Mesendoderm (in vitro differentiated cells): ENCODE results near the gene KIF2C.
"Not testable (repeated sequence)": the region's sequence is repeated elsewhere in the genome, so short reads cannot be mapped to it uniquely, and the experiment has no call there.

Experiments used
- DNase-seq: peaks from one replicate; pipeline ENCODE4 v3.0.0; 2013
- H2AK5ac ChIP-seq: 2 replicates; pipeline ENCODE4 v1.6.1; 2013; ENCODE audit warnings: low read length, inconsistent platforms
- H2BK120ac ChIP-seq: 2 replicates; pipeline ENCODE4 v1.6.1; 2013; ENCODE audit warnings: low read depth, mild to moderate bottlenecking, low read length, moderate library complexity, mixed read lengths
- H2BK15ac ChIP-seq: replicated peaks from 2 replicates; pipeline ENCODE4 v1.6.1; 2013; ENCODE audit warnings: low read depth, mild to moderate bottlenecking, moderate library complexity
- H2BK5ac ChIP-seq: 2 replicates; pipeline ENCODE4 v1.6.1; 2013; ENCODE audit warnings: low read length, inconsistent platforms
- H3K18ac ChIP-seq: 2 replicates; pipeline ENCODE4 v1.6.1; 2013; ENCODE audit warnings: mild to moderate bottlenecking, low read length, mixed read lengths
- H3K23ac ChIP-seq: one replicate; pipeline ENCODE4 v1.6.1; 2013; ENCODE audit warnings: low read length
- H3K27ac ChIP-seq: 2 replicates; pipeline ENCODE4 v1.5.1; 2013; ENCODE audit warnings: low read depth, mild to moderate bottlenecking, inconsistent platforms, low read length, moderate library complexity
- H3K27me3 ChIP-seq: 2 replicates; pipeline ENCODE4 v1.6.1; 2013; ENCODE audit warnings: low read length, control low read depth, mild to moderate bottlenecking, inconsistent platforms; ENCODE audit not compliant: insufficient read depth, poor library complexity
- H3K36me3 ChIP-seq: 2 replicates; pipeline ENCODE4 v1.6.1; 2013; ENCODE audit warnings: low read length, inconsistent platforms; ENCODE audit not compliant: control insufficient read depth, insufficient read depth
- H3K4ac ChIP-seq: one replicate; pipeline ENCODE4 v1.6.1; 2013; ENCODE audit warnings: low read depth, mild to moderate bottlenecking, low read length, moderate library complexity
- H3K4me1 ChIP-seq: 2 replicates; pipeline ENCODE4 v1.6.1; 2013; ENCODE audit warnings: low read depth, low read length, inconsistent platforms; ENCODE audit not compliant: control insufficient read depth
- H3K4me2 ChIP-seq: 2 replicates; pipeline ENCODE4 v1.6.1; 2013; ENCODE audit warnings: low read length
- H3K4me3 ChIP-seq: 2 replicates; pipeline ENCODE4 v1.5.1; 2013; ENCODE audit warnings: mild to moderate bottlenecking, low read length
- H3K56ac ChIP-seq: one replicate; pipeline ENCODE4 v1.6.1; 2013; ENCODE audit warnings: low read length
- H3K79me1 ChIP-seq: 2 replicates; pipeline ENCODE4 v1.6.1; 2013; ENCODE audit warnings: low read length, inconsistent platforms
- H3K79me2 ChIP-seq: 2 replicates; pipeline ENCODE4 v1.6.1; 2013; ENCODE audit warnings: mild to moderate bottlenecking, low read length; ENCODE audit not compliant: control insufficient read depth, insufficient read depth
- H3K9ac ChIP-seq: 2 replicates; pipeline ENCODE4 v1.6.1; 2013; ENCODE audit warnings: low read length, inconsistent platforms
- H4K5ac ChIP-seq: one replicate; pipeline ENCODE4 v1.6.1; 2013; ENCODE audit warnings: low read length
- H4K8ac ChIP-seq: one replicate; pipeline ENCODE4 v1.6.1; 2013; ENCODE audit warnings: low read depth, mild to moderate bottlenecking, control low read depth, low read length, moderate library complexity
- WGBS: extraction: QIAGEN DNeasy Blood & Tissue Kit; methylation state at CpG from one replicate; pipeline ENCODE4 v1.1.7; 2013; ENCODE audit warnings: low lambda C conversion rate, missing lambda C conversion rate; ENCODE audit not compliant: insufficient coverage; ENCODE audit errors: extremely low coverage; 5-methylcytosine and 5-hydroxymethylcytosine counted together

KIF2C gene

GRCh38 chr1:44760876-44761275 is 21.2 kb downstream of the KIF2C start:
- Histone ChIP-seq H3K79me1 (no peaks in the 10 kb centered on the region), H3K4ac (no peak overlapping the region), H3K27me3 (no peaks in the 10 kb centered on the region), H3K23ac (no peak overlapping the region), H3K4me3 (no peak overlapping the region), H4K5ac (no peak overlapping the region), H4K8ac (no peak overlapping the region), H3K9ac (no peak overlapping the region), H2BK15ac (no peak overlapping the region), H3K56ac (no peak overlapping the region), H3K4me1 (no peaks in the 10 kb centered on the region), H3K18ac (no peak overlapping the region), H3K4me2 (no peak overlapping the region), H3K36me3 (peaks cover 46% of the 10 kb centered on the region), H2BK120ac (no peak overlapping the region), H3K27ac (no peak overlapping the region), H2BK5ac (no peak overlapping the region), H2AK5ac (no peak overlapping the region), H3K79me2 (no peaks in the 10 kb centered on the region)
- no CpG with 5 or more reads among the region's 3 CpGs for WGBS
- DNase-seq: no peak

DNA sequence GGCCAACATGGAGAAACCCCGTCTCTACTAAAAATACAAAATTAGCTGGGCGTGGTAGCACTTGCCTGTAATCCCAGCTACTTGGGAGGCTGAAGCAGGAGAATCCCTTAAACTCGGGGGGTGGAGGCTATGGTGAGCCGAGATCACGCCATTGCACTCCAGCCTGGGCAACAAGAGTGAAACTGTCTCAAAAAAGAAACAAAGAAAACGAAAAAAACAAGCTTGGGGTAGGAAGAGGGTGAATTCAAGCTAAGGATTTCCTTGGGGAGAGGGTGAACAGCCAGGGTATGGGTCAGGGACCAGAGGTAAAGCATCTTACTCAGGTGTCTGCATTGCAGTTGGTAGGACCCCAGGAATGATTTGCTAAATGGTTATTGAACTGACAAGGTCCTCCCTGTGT is 26.8 kb downstream of the KIF2C start:
- not testable (repeated sequence) for H2BK15ac ChIP-seq, H3K56ac ChIP-seq, H3K4ac ChIP-seq, H2BK120ac ChIP-seq, H3K4me2 ChIP-seq, H3K27ac ChIP-seq, H3K4me3 ChIP-seq, H2BK5ac ChIP-seq, H4K5ac ChIP-seq, H3K9ac ChIP-seq, H3K79me1 ChIP-seq, H3K27me3 ChIP-seq, H4K8ac ChIP-seq, H3K18ac ChIP-seq, H3K4me1 ChIP-seq, H2AK5ac ChIP-seq, DNase-seq, H3K23ac ChIP-seq, H3K79me2 ChIP-seq
- H3K36me3 ChIP-seq: peaks cover 20% of the 10 kb centered on the region
- no CpG with 5 or more reads among the region's 6 CpGs for WGBS

DNA sequence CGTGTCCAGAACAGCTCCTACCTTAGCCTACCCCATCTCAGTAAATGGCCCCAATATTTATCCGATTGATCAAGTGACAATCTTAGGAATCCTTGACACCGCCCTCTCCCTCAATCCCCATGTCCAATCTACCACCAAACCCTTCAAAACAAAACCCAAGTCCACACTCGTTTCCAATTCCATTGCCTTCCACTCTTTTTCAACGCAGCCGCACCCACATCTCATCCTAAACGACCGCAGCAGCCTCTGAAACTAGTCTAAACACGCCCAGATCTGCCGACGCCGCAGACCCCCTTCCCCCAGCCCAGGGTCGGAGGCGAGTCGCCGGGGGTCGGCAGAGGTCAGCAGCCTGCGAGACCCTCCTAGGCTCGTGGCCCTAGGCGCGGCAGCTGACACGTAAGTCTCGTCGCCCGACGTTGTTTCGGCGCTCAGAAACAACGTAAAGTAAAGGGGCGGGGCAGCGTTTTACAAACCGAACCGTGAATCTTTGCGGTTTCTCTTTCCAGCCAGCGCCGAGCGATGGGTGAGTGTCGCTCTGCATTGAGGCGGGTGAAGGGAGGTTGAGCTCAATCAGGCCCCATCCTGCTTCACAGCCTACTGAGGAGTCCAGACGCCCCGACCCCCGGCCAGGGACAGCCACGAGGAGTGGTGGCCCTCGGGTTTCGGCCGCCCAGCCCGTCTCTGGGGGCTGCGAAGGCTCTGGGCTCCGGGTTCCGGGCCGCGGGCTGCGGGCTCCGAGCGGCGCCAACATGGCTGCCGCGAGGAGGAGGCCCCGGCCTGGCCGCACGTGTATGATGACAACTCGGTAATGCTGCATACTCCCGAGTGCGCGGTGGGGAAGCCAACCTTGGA is 35.7 kb downstream of the KIF2C start, which contains the start of gene RPS8:
TSS of gene RPS8 (plus strand) at position 463 of the 852 bp plus-strand sequence. CDS start at position 520, 57 bp downstream.
- Histone ChIP-seq H3K79me2 (peaks cover 30% of the 10 kb centered on the region), H2AK5ac (peak within 1 kb of the TSS; percentile 87), H3K27ac (peak within 1 kb of the TSS; percentile 63), H3K4me3 (peak within 1 kb of the TSS; percentile 100), H3K23ac (peak within 1 kb of the TSS; percentile 94), H3K56ac (peak within 1 kb of the TSS; percentile 99), H2BK15ac (no peak within 1 kb of the TSS), H3K27me3 (no peaks in the 10 kb centered on the region), H3K4ac (peak within 1 kb of the TSS; percentile 76), H4K5ac (peak within 1 kb of the TSS; percentile 94), H2BK120ac (no peak within 1 kb of the TSS), H3K18ac (peak within 1 kb of the TSS; percentile 35), H3K9ac (peak within 1 kb of the TSS; percentile 100), H3K4me2 (peak within 1 kb of the TSS; percentile 95), H3K79me1 (peaks cover 11% of the 10 kb centered on the region), H4K8ac (peak within 1 kb of the TSS; percentile 31), H2BK5ac (peak within 1 kb of the TSS; percentile 87), H3K4me1 (peaks cover 2% of the 10 kb centered on the region), H3K36me3 (peaks cover 14% of the 10 kb centered on the region)
- WGBS: no CpG with 5 or more reads among the region's 65 CpGs
- DNase-seq: peak; percentile 98

DNA sequence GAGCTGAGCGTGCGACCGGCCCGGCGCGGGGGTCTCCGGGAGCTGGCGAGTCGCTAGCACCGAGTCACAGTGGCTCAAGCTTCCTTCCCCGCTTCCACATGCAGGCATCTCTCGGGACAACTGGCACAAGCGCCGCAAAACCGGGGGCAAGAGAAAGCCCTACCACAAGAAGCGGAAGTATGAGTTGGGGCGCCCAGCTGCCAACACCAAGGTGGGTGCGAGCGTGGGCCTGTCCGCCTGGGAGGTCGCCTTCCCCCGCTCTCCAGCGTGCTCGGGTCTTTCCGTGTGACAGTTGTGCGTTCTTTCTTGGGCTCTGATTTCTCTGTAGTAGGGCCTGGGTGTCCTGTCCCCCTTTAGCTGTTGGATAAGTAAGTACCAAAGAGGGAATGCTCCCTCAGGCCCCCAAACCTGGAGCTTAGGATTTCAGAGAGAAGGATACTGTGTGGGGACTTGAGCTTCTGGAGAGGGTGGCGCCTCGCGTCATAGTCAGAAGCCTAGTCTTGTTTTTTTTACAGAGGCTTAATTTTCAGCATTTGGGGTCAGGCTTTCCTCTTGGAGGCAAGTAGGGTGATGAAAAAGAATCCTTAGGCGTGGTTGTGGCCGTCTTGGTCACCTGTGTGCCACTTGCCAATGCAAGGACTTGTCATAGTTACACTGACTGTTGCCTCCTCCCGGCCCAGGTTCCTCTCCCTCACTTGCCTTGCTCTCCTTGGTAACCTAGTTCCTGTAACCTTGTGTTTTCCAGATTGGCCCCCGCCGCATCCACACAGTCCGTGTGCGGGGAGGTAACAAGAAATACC is 36.5 kb downstream of the KIF2C start:
- peak overlapping the region; percentile 60 for H3K27ac ChIP-seq
- H3K4me2 ChIP-seq: peak overlapping the region; percentile 53
- H3K18ac ChIP-seq: peak overlapping the region; percentile 29
- H3K79me1 ChIP-seq: peaks cover 11% of the 10 kb centered on the region
- no peak overlapping the region for H2BK15ac ChIP-seq
- H3K23ac ChIP-seq: peak overlapping the region; percentile 94
- H3K79me2 ChIP-seq: peaks cover 30% of the 10 kb centered on the region
- peak overlapping the region; percentile 47 for H2BK5ac ChIP-seq
- H2BK120ac ChIP-seq: no peak overlapping the region
- H3K4ac ChIP-seq: peak overlapping the region; percentile 76
- H4K5ac ChIP-seq: no peak overlapping the region
- peak overlapping the region; percentile 100 for H3K4me3 ChIP-seq
- peak overlapping the region; percentile 99 for H3K56ac ChIP-seq
- peaks cover 2% of the 10 kb centered on the region for H3K4me1 ChIP-seq
- no CpG with 5 or more reads among the region's 36 CpGs for WGBS
- peak; percentile 37 for DNase-seq
- peak overlapping the region; percentile 37 for H2AK5ac ChIP-seq
- peaks cover 14% of the 10 kb centered on the region for H3K36me3 ChIP-seq
- H4K8ac ChIP-seq: no peak overlapping the region
- H3K9ac ChIP-seq: peak overlapping the region; percentile 100
- no peaks in the 10 kb centered on the region for H3K27me3 ChIP-seq

DNA sequence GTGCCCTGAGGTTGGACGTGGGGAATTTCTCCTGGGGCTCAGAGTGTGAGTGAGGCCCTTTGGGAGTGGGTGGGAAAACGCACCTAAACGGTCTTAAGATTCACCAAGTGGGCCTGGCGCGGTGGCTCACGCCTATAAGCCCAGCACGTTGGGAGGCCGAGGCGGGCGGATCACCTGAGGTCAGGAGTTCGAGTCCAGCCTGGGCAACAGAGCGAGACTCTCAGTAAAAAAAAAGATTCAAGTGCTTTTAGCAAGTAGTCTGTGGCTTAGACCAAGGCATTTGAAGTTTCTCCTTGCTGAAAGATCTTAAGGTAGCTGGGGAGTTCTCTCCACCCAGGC is 37.1 kb downstream of the KIF2C start:
- no peak overlapping the region for H4K8ac ChIP-seq
- peaks cover 14% of the 10 kb centered on the region for H3K36me3 ChIP-seq
- peak overlapping the region; percentile 59 for H3K23ac ChIP-seq
- H2BK15ac ChIP-seq: no peak overlapping the region
- no peaks in the 10 kb centered on the region for H3K27me3 ChIP-seq
- H2AK5ac ChIP-seq: peak overlapping the region; percentile 20
- WGBS: no CpG with 5 or more reads among the region's 12 CpGs
- peak overlapping the region; percentile 53 for H3K4me2 ChIP-seq
- no peak overlapping the region for H3K18ac ChIP-seq
- peak overlapping the region; percentile 100 for H3K4me3 ChIP-seq
- H3K79me2 ChIP-seq: peaks cover 30% of the 10 kb centered on the region
- no peak overlapping the region for H3K4ac ChIP-seq
- H2BK5ac ChIP-seq: no peak overlapping the region
- no peak overlapping the region for H4K5ac ChIP-seq
- no peak for DNase-seq
- no peak overlapping the region for H2BK120ac ChIP-seq
- H3K9ac ChIP-seq: peak overlapping the region; percentile 100
- H3K79me1 ChIP-seq: peaks cover 11% of the 10 kb centered on the region
- H3K4me1 ChIP-seq: peaks cover 2% of the 10 kb centered on the region
- H3K56ac ChIP-seq: peak overlapping the region; percentile 99
- H3K27ac ChIP-seq: no peak overlapping the region
